ENCODE data around the gene AHCYL1.

Gene AHCYL1

DNA sequence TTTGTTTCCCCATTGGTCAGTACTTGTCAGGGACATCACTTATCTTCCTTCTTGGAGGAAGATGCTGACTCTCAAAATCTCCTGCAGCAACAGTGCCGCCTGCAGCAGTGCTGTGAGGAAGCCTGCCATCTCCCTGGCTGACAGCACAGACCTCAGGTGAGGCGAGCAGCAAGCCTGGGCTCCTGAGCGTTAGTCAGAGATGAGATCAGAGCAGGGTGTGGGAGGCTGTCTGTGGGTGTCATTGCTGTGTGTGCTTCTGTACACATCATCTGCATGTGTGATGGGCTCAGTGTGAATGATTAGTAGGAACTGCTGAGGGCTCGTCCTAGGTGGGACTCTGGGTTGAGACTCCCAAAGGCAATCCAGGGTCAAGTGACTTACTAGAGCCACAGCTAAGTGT lies 56.0 kb downstream of the AHCYL1 start:
- H3K27me3 ChIP-seq (replicated peaks), result no peaks in the 10 kb centered on the region

DNA sequence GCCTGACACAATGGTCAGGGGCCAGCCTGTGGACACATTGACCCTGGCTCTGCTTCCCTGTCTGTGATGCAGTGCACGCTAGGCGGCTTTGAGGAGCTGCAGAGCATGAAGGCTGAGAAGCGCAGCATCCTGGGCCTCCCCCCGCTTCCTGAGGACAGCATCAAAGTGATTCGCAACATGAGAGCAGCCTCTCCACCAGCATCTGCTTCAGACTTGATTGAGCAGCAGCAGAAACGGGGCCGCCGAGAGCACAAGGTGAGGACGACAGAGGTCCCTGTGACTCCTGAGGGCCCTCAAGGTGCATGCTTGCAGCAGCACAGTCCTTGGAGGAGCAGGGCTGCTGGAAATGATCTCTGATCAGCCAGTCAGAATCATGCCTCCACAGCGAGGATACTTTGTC lies 58.5 kb downstream of the AHCYL1 start:
- DNase-seq, result no peak
- Histone ChIP-seq H3K27me3 (replicated peaks) (no peaks in the 10 kb centered on the region), H3K36me3 (replicated peaks) (peaks cover 92% of the 10 kb centered on the region), H3K4me3 (ENCODE audit: low read depth, low read length) (no peak overlapping the region), H3K27ac (no peak overlapping the region)
- in situ Hi-C loops (cut with HindIII; ENCODE audit: low pct_ligation_motif_present, low sequenced_read_pairs), result no loop called here
- TF ChIP-seq, protein P1, sequence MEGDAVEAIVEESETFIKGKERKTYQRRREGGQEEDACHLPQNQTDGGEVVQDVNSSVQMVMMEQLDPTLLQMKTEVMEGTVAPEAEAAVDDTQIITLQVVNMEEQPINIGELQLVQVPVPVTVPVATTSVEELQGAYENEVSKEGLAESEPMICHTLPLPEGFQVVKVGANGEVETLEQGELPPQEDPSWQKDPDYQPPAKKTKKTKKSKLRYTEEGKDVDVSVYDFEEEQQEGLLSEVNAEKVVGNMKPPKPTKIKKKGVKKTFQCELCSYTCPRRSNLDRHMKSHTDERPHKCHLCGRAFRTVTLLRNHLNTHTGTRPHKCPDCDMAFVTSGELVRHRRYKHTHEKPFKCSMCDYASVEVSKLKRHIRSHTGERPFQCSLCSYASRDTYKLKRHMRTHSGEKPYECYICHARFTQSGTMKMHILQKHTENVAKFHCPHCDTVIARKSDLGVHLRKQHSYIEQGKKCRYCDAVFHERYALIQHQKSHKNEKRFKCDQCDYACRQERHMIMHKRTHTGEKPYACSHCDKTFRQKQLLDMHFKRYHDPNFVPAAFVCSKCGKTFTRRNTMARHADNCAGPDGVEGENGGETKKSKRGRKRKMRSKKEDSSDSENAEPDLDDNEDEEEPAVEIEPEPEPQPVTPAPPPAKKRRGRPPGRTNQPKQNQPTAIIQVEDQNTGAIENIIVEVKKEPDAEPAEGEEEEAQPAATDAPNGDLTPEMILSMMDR (IDR thresholded peaks at IDR 0.05; ENCODE audit: low read depth, low read length, missing control alignments), result no peak

More for the DNA sequence above, 56.0 kb downstream of the AHCYL1 start:
- Histone ChIP-seq H3K4me3 (ENCODE audit: low read depth, low read length) (no peak overlapping the region), H3K27ac (no peak overlapping the region), H3K36me3 (replicated peaks) (peaks cover 73% of the 10 kb centered on the region)
- in situ Hi-C loops (cut with HindIII; ENCODE audit: low pct_ligation_motif_present, low sequenced_read_pairs), result no loop called here
- TF ChIP-seq, protein P1 (IDR thresholded peaks at IDR 0.05; ENCODE audit: low read depth, low read length, missing control alignments), result no peak
- no peak for DNase-seq

DNA sequence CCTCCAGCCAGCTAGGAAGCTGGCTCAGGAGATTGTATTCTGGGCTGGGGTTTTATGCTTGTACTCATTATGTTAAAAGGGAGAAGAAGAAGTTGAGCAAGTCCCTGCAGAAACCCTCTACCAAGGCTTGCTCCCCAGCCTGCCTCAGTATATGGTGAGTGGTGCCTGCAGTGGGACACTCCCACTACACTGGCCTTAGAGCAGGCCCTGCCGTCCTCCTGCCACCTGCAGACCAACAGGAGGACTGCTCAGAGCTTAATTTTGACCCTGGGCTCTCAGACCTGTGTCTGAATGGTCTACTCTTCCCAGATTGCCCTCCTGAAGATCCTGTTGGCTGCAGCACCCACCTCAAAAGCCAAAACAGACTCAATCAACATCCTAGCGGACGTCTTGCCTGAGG lies 62.9 kb downstream of the AHCYL1 start:
- peaks cover 89% of the 10 kb centered on the region for H3K36me3 ChIP-seq (replicated peaks)
- no peak overlapping the region for H3K4me3 ChIP-seq (ENCODE audit: low read depth, low read length)
- in situ Hi-C loops (cut with HindIII; ENCODE audit: low pct_ligation_motif_present, low sequenced_read_pairs), result no loop called here
- TF ChIP-seq, protein P1 (IDR thresholded peaks at IDR 0.05; ENCODE audit: low read depth, low read length, missing control alignments), result no peak
- H3K27me3 ChIP-seq (replicated peaks), result no peaks in the 10 kb centered on the region
- no peak for DNase-seq
- H3K27ac ChIP-seq, result no peak overlapping the region

DNA sequence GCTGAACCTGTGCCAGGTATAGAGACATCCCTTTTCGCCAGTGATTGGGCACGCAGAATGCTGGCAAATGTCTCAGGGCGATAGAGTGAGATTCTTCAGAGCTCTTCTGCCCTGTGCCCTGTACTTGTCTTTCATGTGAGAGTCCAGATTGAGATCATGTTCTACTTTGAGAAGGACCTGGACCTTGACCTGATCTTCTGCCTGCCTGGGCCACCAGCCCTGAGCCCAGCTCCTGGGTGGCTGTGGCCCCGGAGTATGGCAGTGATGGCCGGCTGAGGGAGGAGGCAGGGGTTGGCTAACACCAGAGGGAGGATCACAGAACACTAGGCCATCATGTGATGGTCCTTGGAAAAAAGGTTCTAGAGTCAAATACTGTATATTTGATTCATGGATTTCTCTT lies 63.7 kb downstream of the AHCYL1 start:
- Histone ChIP-seq H3K27me3 (replicated peaks) (no peaks in the 10 kb centered on the region), H3K36me3 (replicated peaks) (peaks cover 90% of the 10 kb centered on the region), H3K27ac (no peak overlapping the region), H3K4me3 (ENCODE audit: low read depth, low read length) (no peak overlapping the region)
- no peak for DNase-seq
- TF ChIP-seq, protein P1 (IDR thresholded peaks at IDR 0.05; ENCODE audit: low read depth, low read length, missing control alignments), result no peak
- in situ Hi-C loops (cut with HindIII; ENCODE audit: low pct_ligation_motif_present, low sequenced_read_pairs), result no loop called here

DNA sequence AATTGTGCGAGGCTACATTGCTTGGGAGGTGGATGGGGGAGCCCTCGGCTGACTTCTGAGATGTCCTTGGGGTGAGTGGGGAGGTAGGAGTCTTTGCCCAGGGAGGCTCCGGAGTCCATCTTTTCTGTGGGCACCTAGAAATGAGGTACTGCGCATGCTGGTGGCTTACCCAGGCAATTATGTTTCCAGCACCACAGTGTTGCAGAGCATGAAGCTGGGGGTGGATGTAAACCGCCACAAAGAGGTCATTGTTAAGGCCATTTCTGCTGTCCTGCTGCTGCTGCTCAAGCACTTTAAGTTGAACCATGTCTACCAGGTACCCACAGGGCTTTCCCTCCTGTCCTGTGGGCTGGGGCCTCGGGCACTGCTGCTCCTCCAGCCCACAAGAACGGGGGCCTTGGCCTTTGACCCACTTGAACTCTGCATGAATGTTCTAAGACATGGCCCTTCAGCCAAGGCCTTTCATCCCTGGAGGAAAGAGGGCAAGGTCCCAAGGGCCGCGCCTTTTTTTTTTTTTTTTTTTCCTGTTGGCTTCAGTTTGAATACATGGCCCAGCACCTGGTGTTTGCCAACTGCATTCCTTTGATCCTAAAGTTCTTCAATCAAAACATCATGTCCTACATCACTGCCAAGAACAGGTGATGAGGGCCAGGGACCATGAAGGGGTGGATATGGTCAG lies 64.5 kb downstream of the AHCYL1 start:
- Histone ChIP-seq H3K27ac (no peak overlapping the region), H3K36me3 (replicated peaks) (peaks cover 90% of the 10 kb centered on the region), H3K4me3 (ENCODE audit: low read depth, low read length) (no peak overlapping the region), H3K27me3 (replicated peaks) (no peaks in the 10 kb centered on the region)
- DNase-seq, result no peak
- in situ Hi-C loops (cut with HindIII; ENCODE audit: low pct_ligation_motif_present, low sequenced_read_pairs), result no loop called here
- TF ChIP-seq, protein P1 (IDR thresholded peaks at IDR 0.05; ENCODE audit: low read depth, low read length, missing control alignments), result no peak

Data from brain microvascular endothelial cell (primary cell).